Epithelial cell of esophagus (primary cell): ENCODE results near the gene CSTF3.

Experiments
- DNase-seq: peaks from one replicate; pipeline ENCODE4 v3.0.0; 2010; ENCODE audit warnings: low read depth
- H3K4me3 ChIP-seq: 2 replicates; pipeline ENCODE4 v1.5.1; 2011; ENCODE audit warnings: mild to moderate bottlenecking, low read length, control low read depth
- CTCF ChIP-seq: IDR thresholded peaks from 2 replicates; pipeline ENCODE4 v1.5.1; 2011; ENCODE audit warnings: low read depth, mild to moderate bottlenecking, low read length, control low read depth, inconsistent platforms; ENCODE audit not compliant: insufficient read depth; ENCODE audit errors: missing control alignments

CSTF3 gene

GRCh38 chr11:33161120-33162005 lies at the start of gene CSTF3:
TSS of gene CSTF3 (minus strand) at chr11:33161480. CDS start at chr11:33161325, 155 bp downstream.
- peak within 1 kb of the TSS; percentile 99 for H3K4me3 ChIP-seq
- TF ChIP-seq CTCF, result peak; percentile 47
- DNase-seq, result peak; percentile 99

- no peak overlapping the region for H3K4me3 ChIP-seq
- TF ChIP-seq CTCF, result no peak
- no peak for DNase-seq
Observed at GRCh38 chr11:33208150-33208549, 46.9 kb upstream of the CSTF3 start.

- no peak overlapping the region for H3K4me3 ChIP-seq
- no peak for DNase-seq
- no peak for TF ChIP-seq CTCF
Observed at GRCh38 chr11:33207408-33207985, 46.2 kb upstream of the CSTF3 start.

- TF ChIP-seq CTCF, result no peak
- H3K4me3 ChIP-seq, result no peak overlapping the region
- no peak for DNase-seq
Observed at GRCh38 chr11:33197915-33198727, 36.8 kb upstream of the CSTF3 start.

GRCh38 chr11:33195462-33196173 lies 34.3 kb upstream of the CSTF3 start:
- no peak for TF ChIP-seq CTCF
- H3K4me3 ChIP-seq, result no peak overlapping the region
- DNase-seq, result peak; percentile 55

- H3K4me3 ChIP-seq, result no peak overlapping the region
- no peak for TF ChIP-seq CTCF
- DNase-seq, result no peak
Observed at GRCh38 chr11:33194455-33194854, 33.2 kb upstream of the CSTF3 start.
